Stimulated activated CD4-positive, alpha-beta T cell treated with anti-CD3 and anti-CD28 coated beads, TNF-alpha, amount 100 ng/mL, for 48 hours (primary cell): ENCODE data around the gene ABHD17A.
A peak's percentile ranks its signal among the peaks of the same experiment; 100 is the strongest.

Source experiments
- DNase-seq, 3 donors: peaks; one replicate each; pipeline ENCODE4 v3.0.0-alpha.2; 2020; ENCODE audit warnings: low read depth in 3 of 3

The ABHD17A gene

GRCh38 chr19:1885398-1886119 lies at the start of gene ABHD17A:
Gene ABHD17A (minus strand): TSS chr19:1885496. CDS start chr19:1881566, 3,930 bp downstream.
- DNase-seq = peak; percentile 90 to 94 (median 93)

- no peak for DNase-seq
Measured at GRCh38 chr19:1933942-1934341, 48.6 kb upstream of the ABHD17A start.

- no peak for DNase-seq
Measured at GRCh38 chr19:1933244-1933643, 47.9 kb upstream of the ABHD17A start.

GRCh38 chr19:1932395-1932794 lies 47.1 kb upstream of the ABHD17A start:
- DNase-seq = no peak

GRCh38 chr19:1931445-1931844 lies 46.1 kb upstream of the ABHD17A start:
- no peak for DNase-seq

GRCh38 chr19:1929021-1929742 lies 43.9 kb upstream of the ABHD17A start:
- DNase-seq = peak; percentile 54 to 82 (median 65)

- no peak for DNase-seq
Measured at GRCh38 chr19:1925544-1925943, 40.2 kb upstream of the ABHD17A start.

- no peak for DNase-seq
Measured at GRCh38 chr19:1924320-1924961, 39.1 kb upstream of the ABHD17A start.

GRCh38 chr19:1923319-1923718 lies 38.0 kb upstream of the ABHD17A start:
- no peak for DNase-seq

GRCh38 chr19:1922803-1923202 lies 37.5 kb upstream of the ABHD17A start:
- DNase-seq = no peak

GRCh38 chr19:1921825-1922224 lies 36.5 kb upstream of the ABHD17A start:
- no peak for DNase-seq

- DNase-seq = no peak
Measured at GRCh38 chr19:1921326-1921725, 36.0 kb upstream of the ABHD17A start.

GRCh38 chr19:1920644-1921043 lies 35.3 kb upstream of the ABHD17A start:
- no peak for DNase-seq

- DNase-seq = no peak
Measured at GRCh38 chr19:1918975-1919374, 33.7 kb upstream of the ABHD17A start.

- DNase-seq = no peak
Measured at GRCh38 chr19:1917926-1918325, 32.6 kb upstream of the ABHD17A start.

- no peak for DNase-seq
Measured at GRCh38 chr19:1917146-1917545, 31.9 kb upstream of the ABHD17A start.

GRCh38 chr19:1914826-1915341 lies 29.6 kb upstream of the ABHD17A start:
- no peak for DNase-seq

- DNase-seq = no peak
Measured at GRCh38 chr19:1913781-1914577, 28.7 kb upstream of the ABHD17A start.

GRCh38 chr19:1912760-1913505 lies 27.6 kb upstream of the ABHD17A start:
- DNase-seq = no peak

GRCh38 chr19:1911995-1912394 lies 26.7 kb upstream of the ABHD17A start:
- no peak for DNase-seq

GRCh38 chr19:1911098-1911497 lies 25.8 kb upstream of the ABHD17A start:
- no peak for DNase-seq
